ENCODE results near the gene CCDC183.
"Not testable (repeated sequence)": the region's sequence is repeated elsewhere in the genome, so short reads cannot be mapped to it uniquely, and the experiment has no call there.

Gene CCDC183

GRCh38 chr9:136826188-136826541, 30.0 kb downstream of the CCDC183 start:
- Mint-ChIP-seq H3K9me3 (no peaks in the 10 kb centered on the region), H3K4me1 (peaks cover 1 to 3% of the 10 kb centered on the region in 2 donors), H3K4me3 (no peak overlapping the region), H3K27me3 (no peaks in the 10 kb centered on the region), H3K27ac (no peak overlapping the region), H3K36me3 (peaks cover 36 to 44% of the 10 kb centered on the region in 2 donors)
- no peak for DNase-seq
- no peak for ATAC-seq (replicated peaks)

GRCh38 chr9:136826703-136827582, 30.8 kb downstream of the CCDC183 start:
- Mint-ChIP-seq H3K9me3 (no peaks in the 10 kb centered on the region), H3K27me3 (no peaks in the 10 kb centered on the region), H3K4me3 (no peak overlapping the region), H3K4me1 (peaks cover 0 to 2% of the 10 kb centered on the region in 2 donors), H3K36me3 (peaks cover 43 to 51% of the 10 kb centered on the region in 2 donors), H3K27ac (no peak overlapping the region)
- ATAC-seq (replicated peaks) (no peak), DNase-seq (no peak)

DNA sequence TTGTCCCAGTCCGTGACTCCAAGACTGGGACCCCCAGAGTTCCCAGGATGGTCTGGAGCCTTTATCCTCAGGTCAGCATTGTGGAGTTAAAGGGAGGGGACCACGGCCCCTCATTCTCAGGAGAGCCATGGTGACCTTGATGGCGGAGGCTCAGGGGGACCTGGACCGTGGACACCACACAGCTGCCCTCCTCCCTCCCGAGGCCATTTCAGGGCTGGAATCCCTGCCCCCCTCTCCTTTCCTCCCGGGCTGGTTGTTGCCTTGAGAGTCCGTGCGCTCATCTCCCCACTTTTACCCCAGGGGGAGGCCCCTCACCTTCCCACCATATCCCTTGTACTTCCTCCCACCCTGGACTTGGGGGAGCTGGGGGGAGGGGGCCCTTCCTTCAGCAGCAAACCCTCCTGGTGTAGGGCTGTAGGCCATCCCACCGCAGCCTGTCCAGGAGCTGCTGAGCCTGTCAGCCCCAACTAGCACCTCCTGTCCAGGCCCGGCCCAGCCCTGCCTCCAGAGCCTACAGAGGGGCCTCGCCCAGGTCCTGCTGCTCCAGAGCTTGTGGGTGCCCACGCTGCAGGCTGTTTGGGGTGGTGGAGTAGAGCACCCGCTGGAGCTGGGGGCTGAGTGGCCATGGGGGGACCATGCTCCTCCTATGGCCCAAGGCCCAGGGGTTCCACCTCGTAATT, 31.8 kb downstream of the CCDC183 start:
- peak overlapping the region; percentile 73 for H3K27ac Mint-ChIP-seq
- DNase-seq (no peak), ATAC-seq (replicated peaks) (no peak)
- H3K4me1 Mint-ChIP-seq: peaks cover 0 to 2% of the 10 kb centered on the region in 2 donors
- H3K36me3 Mint-ChIP-seq: peaks cover 49 to 51% of the 10 kb centered on the region in 2 donors
- H3K9me3 Mint-ChIP-seq: no peaks in the 10 kb centered on the region
- no peaks in the 10 kb centered on the region for H3K27me3 Mint-ChIP-seq
- H3K4me3 Mint-ChIP-seq: no peak overlapping the region

GRCh38 chr9:136828474-136829140, 32.5 kb downstream of the CCDC183 start:
- Mint-ChIP-seq H3K9me3 (no peaks in the 10 kb centered on the region), H3K4me3 (no peak overlapping the region), H3K36me3 (peaks cover 45 to 47% of the 10 kb centered on the region in 2 donors), H3K4me1 (no peaks in the 10 kb centered on the region), H3K27me3 (no peaks in the 10 kb centered on the region), H3K27ac (peak overlapping the region; percentile 47)
- ATAC-seq (replicated peaks): no peak
- no peak for DNase-seq

GRCh38 chr9:136829412-136829811, 33.3 kb downstream of the CCDC183 start:
- Mint-ChIP-seq H3K27me3 (no peaks in the 10 kb centered on the region), H3K9me3 (no peaks in the 10 kb centered on the region), H3K27ac (peak overlapping the region; percentile 47), H3K4me1 (no peaks in the 10 kb centered on the region), H3K36me3 (peaks cover 41 to 49% of the 10 kb centered on the region in 2 donors), H3K4me3 (no peak overlapping the region)
- ATAC-seq (replicated peaks) (no peak), DNase-seq (no peak)

GRCh38 chr9:136829981-136830885, 34.1 kb downstream of the CCDC183 start:
- Mint-ChIP-seq H3K9me3 (no peaks in the 10 kb centered on the region), H3K36me3 (peaks cover 41 to 47% of the 10 kb centered on the region in 2 donors), H3K4me3 (no peak overlapping the region), H3K27ac (peak overlapping the region; percentile 59), H3K27me3 (no peaks in the 10 kb centered on the region), H3K4me1 (no peaks in the 10 kb centered on the region)
- ATAC-seq (replicated peaks): no peak
- no peak for DNase-seq

DNA sequence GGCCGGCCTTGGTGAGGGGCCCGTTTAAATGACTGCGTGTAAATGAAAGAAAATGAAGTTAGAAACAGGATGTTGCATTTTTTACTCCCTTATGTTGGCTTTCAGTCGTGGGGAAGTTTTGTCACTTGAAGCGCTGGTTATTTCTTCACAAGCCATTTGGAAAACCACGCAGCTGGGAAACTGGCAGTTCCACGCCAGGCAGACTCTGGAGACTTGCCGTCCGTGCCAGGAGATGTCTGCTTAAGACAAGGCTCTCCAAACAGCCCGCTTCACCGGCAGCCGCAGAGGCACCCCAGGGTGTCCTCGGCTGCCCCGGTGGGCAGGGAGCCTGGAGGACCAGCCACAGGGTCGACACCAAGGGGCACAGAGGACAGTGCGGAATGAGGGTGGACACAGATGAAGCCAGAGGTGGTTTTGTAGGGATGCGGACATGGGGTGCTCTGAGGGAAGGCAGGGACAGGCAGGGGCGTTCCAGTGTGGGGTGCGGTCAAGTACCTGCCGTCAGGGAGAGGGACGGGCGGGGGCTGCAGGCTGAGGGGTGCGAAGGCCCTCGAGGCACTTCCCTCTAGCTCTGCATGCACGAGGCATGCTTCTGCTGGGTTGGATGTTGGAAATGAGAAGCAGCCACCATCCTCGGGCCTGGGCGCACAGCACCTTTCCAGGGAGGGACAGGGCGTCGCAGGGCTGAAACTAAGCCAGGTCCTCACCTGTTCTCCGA, 35.0 kb downstream of the CCDC183 start:
- ATAC-seq (replicated peaks) (no peak), DNase-seq (no peak)
- Mint-ChIP-seq H3K27me3 (no peaks in the 10 kb centered on the region), H3K4me3 (peak overlapping the region in 1 of 2 donors; percentile 34), H3K36me3 (peaks cover 37 to 45% of the 10 kb centered on the region in 2 donors), H3K4me1 (no peaks in the 10 kb centered on the region), H3K27ac (peak overlapping the region; percentile 74), H3K9me3 (no peaks in the 10 kb centered on the region)

- no peaks in the 10 kb centered on the region for H3K9me3 Mint-ChIP-seq
- no peak overlapping the region for H3K4me3 Mint-ChIP-seq
- DNase-seq: no peak
- H3K4me1 Mint-ChIP-seq: no peaks in the 10 kb centered on the region
- no peaks in the 10 kb centered on the region for H3K27me3 Mint-ChIP-seq
- H3K27ac Mint-ChIP-seq: peak overlapping the region; percentile 59
- ATAC-seq (replicated peaks): no peak
- peaks cover 33 to 43% of the 10 kb centered on the region in 2 donors for H3K36me3 Mint-ChIP-seq
Observed at GRCh38 chr9:136831720-136832104, 35.6 kb downstream of the CCDC183 start.

GRCh38 chr9:136832581-136832980, 36.4 kb downstream of the CCDC183 start:
- Mint-ChIP-seq H3K27ac (no peak overlapping the region), H3K36me3 (peaks cover 33 to 44% of the 10 kb centered on the region in 2 donors), H3K4me3 (no peak overlapping the region), H3K27me3 (no peaks in the 10 kb centered on the region), H3K4me1 (no peaks in the 10 kb centered on the region), H3K9me3 (no peaks in the 10 kb centered on the region)
- ATAC-seq (replicated peaks) (no peak), DNase-seq (no peak)

- not testable (repeated sequence) for H3K4me3 Mint-ChIP-seq; H3K27me3 Mint-ChIP-seq; H3K27ac Mint-ChIP-seq; H3K9me3 Mint-ChIP-seq; ATAC-seq (replicated peaks); H3K4me1 Mint-ChIP-seq; DNase-seq
- peaks cover 31 to 45% of the 10 kb centered on the region in 2 donors for H3K36me3 Mint-ChIP-seq
Observed at GRCh38 chr9:136833381-136834048, 37.4 kb downstream of the CCDC183 start.

DNA sequence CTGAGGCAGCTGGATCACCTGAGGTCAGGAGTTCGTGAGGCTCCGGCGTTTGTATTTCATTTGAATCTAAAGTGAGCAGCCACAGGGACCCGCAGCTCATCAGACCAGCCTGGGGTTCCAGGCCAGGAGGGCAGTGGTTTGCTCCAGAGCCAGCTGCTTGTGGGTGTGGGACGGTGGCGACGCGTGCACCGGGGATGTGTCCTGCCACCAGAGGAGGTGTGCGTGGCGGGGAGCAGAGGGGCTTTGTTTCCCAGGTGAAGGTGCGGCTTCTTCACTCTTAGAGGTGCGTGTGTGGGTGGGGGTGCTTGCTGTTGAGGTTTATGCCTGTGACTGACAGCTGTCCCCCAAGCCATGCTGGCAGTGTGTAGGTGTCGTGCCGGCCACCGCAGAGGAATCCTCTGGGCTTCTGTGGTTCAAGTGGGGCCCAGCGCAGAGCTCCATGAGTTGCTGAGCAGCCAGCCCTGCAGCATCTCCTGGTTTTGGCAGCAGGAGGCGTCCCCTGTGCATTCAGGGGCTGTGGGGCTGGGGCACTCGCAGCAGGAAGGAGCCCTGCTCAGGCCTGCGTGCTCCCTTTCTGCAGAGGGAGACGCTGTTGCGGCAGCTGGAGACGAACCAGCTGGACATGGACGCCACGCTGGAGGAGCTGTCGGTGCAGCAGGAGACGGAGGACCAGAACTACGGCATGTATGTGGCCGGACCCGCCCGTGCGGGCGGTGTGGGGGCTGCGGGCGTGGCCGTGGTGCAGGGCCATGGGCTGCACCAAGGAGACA, 39.2 kb downstream of the CCDC183 start:
- Mint-ChIP-seq H3K27ac (no peak overlapping the region), H3K4me1 (peaks cover 0 to 3% of the 10 kb centered on the region in 2 donors), H3K36me3 (peaks cover 37 to 51% of the 10 kb centered on the region in 2 donors)

More for the DNA sequence above, 39.2 kb downstream of the CCDC183 start:
- H3K9me3 Mint-ChIP-seq: no peaks in the 10 kb centered on the region
- no peaks in the 10 kb centered on the region for H3K27me3 Mint-ChIP-seq
- DNase-seq: no peak
- no peak for ATAC-seq (replicated peaks)
- H3K4me3 Mint-ChIP-seq: no peak overlapping the region
